ENCODE data around the gene SPRR2B.
"Not testable (repeated sequence)": the region's sequence is repeated elsewhere in the genome, so short reads cannot be mapped to it uniquely, and the experiment has no call there.

SPRR2B gene

DNA sequence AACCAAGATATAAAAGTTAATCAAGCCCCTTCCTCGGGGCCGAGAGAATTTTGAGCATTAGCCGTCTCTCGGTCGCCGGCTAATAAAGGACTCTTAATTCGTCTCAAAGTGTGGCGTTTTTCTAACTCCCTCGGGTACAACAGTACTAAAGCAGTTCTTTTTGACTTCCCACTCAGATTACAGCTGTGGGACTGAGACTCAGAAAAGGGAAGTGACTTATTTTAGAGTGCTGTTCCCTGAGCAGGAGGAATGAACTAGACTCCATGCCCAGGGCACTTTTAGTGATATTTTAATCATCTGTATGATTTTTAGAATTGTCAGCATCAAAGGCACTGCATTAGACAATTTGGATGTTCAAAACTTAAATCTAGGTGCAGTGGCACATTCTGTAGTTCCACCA, 49.1 kb downstream of the SPRR2B start:
- not testable (repeated sequence) for H3K27ac Mint-ChIP-seq; H3K36me3 Mint-ChIP-seq; H3K4me3 Mint-ChIP-seq; H3K9me3 Mint-ChIP-seq; DNase-seq (ENCODE audit: low spot score in 2 of 2); H3K4me1 Mint-ChIP-seq
- H3K27me3 Mint-ChIP-seq, result peaks cover 20% of the 10 kb centered on the region
- peak; percentile 45 for ATAC-seq (ENCODE audit: low read depth)

GRCh38 chr1:153021829-153022228, 49.6 kb downstream of the SPRR2B start:
- DNase-seq (ENCODE audit: low spot score in 2 of 2); H3K4me3 Mint-ChIP-seq; H3K9me3 Mint-ChIP-seq; H3K4me1 Mint-ChIP-seq; ATAC-seq (ENCODE audit: low read depth); H3K36me3 Mint-ChIP-seq; H3K27ac Mint-ChIP-seq: not testable (repeated sequence)
- peaks cover 20% of the 10 kb centered on the region for H3K27me3 Mint-ChIP-seq

Data from memory B cell (primary cell).